ENCODE results near the gene CNTNAP5. TPM values are rescaled to one million over a fixed set of nuclear protein-coding genes. Genes with fewer than 3 reads are reported as not detected.

Gene CNTNAP5
- total RNA-seq, 1 experiment from 2014 or later = 0.78 TPM

- Histone ChIP-seq H3K4me3 (ENCODE audit: low read length) (no peak overlapping the region), H3K4me1 (ENCODE audit: low read length) (no peaks in the 10 kb centered on the region), H3K9ac (ENCODE audit: low read length) (no peak overlapping the region), H3K9me3 (ENCODE audit: low read length) (no peaks in the 10 kb centered on the region), H3K36me3 (ENCODE audit: insufficient read depth, low read length) (no peaks in the 10 kb centered on the region), H3K79me2 (ENCODE audit: low read length) (no peaks in the 10 kb centered on the region), H2AFZ (ENCODE audit: low read length) (no peak overlapping the region), H3K27me3 (ENCODE audit: low read length) (no peaks in the 10 kb centered on the region; the same call in 1 of the 2 replicates), H3K9me2 (replicated peaks; ENCODE audit: insufficient read depth, low read length) (no peaks in the 10 kb centered on the region), H3K27ac (ENCODE audit: low read length) (no peak overlapping the region), H3K4me2 (ENCODE audit: low read depth, low read length, poor library complexity, severe bottlenecking) (no peak overlapping the region), H4K20me1 (ENCODE audit: insufficient read depth, low read depth, low read length) (no peaks in the 10 kb centered on the region)
- no peak for DNase-seq
Observed at GRCh38 chr2:124560592-124561112, 535.6 kb downstream of the CNTNAP5 start.

GRCh38 chr2:124561486-124561885 lies 536.4 kb downstream of the CNTNAP5 start:
- no peaks in the 10 kb centered on the region for H3K36me3 ChIP-seq (ENCODE audit: insufficient read depth, low read length)
- no peak overlapping the region for H3K4me2 ChIP-seq (ENCODE audit: low read depth, low read length, poor library complexity, severe bottlenecking)
- H3K9me2 ChIP-seq (replicated peaks; ENCODE audit: insufficient read depth, low read length) = no peaks in the 10 kb centered on the region
- no peaks in the 10 kb centered on the region for H4K20me1 ChIP-seq (ENCODE audit: insufficient read depth, low read depth, low read length)
- H3K27ac ChIP-seq (ENCODE audit: low read length) = no peak overlapping the region
- no peaks in the 10 kb centered on the region for H3K9me3 ChIP-seq (ENCODE audit: low read length)
- H2AFZ ChIP-seq (ENCODE audit: low read length) = no peak overlapping the region
- no peaks in the 10 kb centered on the region for H3K4me1 ChIP-seq (ENCODE audit: low read length)
- H3K9ac ChIP-seq (ENCODE audit: low read length) = no peak overlapping the region
- no peak for DNase-seq
- no peaks in the 10 kb centered on the region for H3K79me2 ChIP-seq (ENCODE audit: low read length)
- no peaks in the 10 kb centered on the region; the same call in 1 of the 2 replicates for H3K27me3 ChIP-seq (ENCODE audit: low read length)
- H3K4me3 ChIP-seq (ENCODE audit: low read length) = no peak overlapping the region

GRCh38 chr2:124563426-124563825 lies 538.3 kb downstream of the CNTNAP5 start:
- no peaks in the 10 kb centered on the region for H3K36me3 ChIP-seq (ENCODE audit: insufficient read depth, low read length)
- H3K79me2 ChIP-seq (ENCODE audit: low read length) = no peaks in the 10 kb centered on the region
- H3K4me1 ChIP-seq (ENCODE audit: low read length) = no peaks in the 10 kb centered on the region
- H2AFZ ChIP-seq (ENCODE audit: low read length) = no peak overlapping the region
- no peak overlapping the region for H3K4me2 ChIP-seq (ENCODE audit: low read depth, low read length, poor library complexity, severe bottlenecking)
- no peak overlapping the region for H3K27ac ChIP-seq (ENCODE audit: low read length)
- H3K4me3 ChIP-seq (ENCODE audit: low read length) = no peak overlapping the region
- H3K9me2 ChIP-seq (replicated peaks; ENCODE audit: insufficient read depth, low read length) = no peaks in the 10 kb centered on the region
- no peaks in the 10 kb centered on the region for H3K9me3 ChIP-seq (ENCODE audit: low read length)
- H4K20me1 ChIP-seq (ENCODE audit: insufficient read depth, low read depth, low read length) = no peaks in the 10 kb centered on the region
- peak; percentile 55 for DNase-seq
- H3K9ac ChIP-seq (ENCODE audit: low read length) = no peak overlapping the region
- no peaks in the 10 kb centered on the region; the same call in 1 of the 2 replicates for H3K27me3 ChIP-seq (ENCODE audit: low read length)

GRCh38 chr2:124566518-124566970 lies 541.5 kb downstream of the CNTNAP5 start:
- Histone ChIP-seq H3K4me1 (ENCODE audit: low read length) (no peaks in the 10 kb centered on the region), H3K36me3 (ENCODE audit: insufficient read depth, low read length) (no peaks in the 10 kb centered on the region), H4K20me1 (ENCODE audit: insufficient read depth, low read depth, low read length) (no peaks in the 10 kb centered on the region), H3K27me3 (ENCODE audit: low read length) (no peaks in the 10 kb centered on the region), H3K79me2 (ENCODE audit: low read length) (no peaks in the 10 kb centered on the region), H3K9me2 (replicated peaks; ENCODE audit: insufficient read depth, low read length) (no peaks in the 10 kb centered on the region), H3K4me2 (ENCODE audit: low read depth, low read length, poor library complexity, severe bottlenecking) (no peak overlapping the region), H3K27ac (ENCODE audit: low read length) (no peak overlapping the region), H3K9ac (ENCODE audit: low read length) (no peak overlapping the region), H2AFZ (ENCODE audit: low read length) (no peak overlapping the region), H3K4me3 (ENCODE audit: low read length) (no peak overlapping the region), H3K9me3 (ENCODE audit: low read length) (no peaks in the 10 kb centered on the region)
- DNase-seq = no peak

- Histone ChIP-seq H2AFZ (ENCODE audit: low read length) (no peak overlapping the region), H3K27ac (ENCODE audit: low read length) (no peak overlapping the region), H3K36me3 (ENCODE audit: insufficient read depth, low read length) (no peaks in the 10 kb centered on the region), H4K20me1 (ENCODE audit: insufficient read depth, low read depth, low read length) (no peaks in the 10 kb centered on the region), H3K79me2 (ENCODE audit: low read length) (no peaks in the 10 kb centered on the region), H3K4me3 (ENCODE audit: low read length) (no peak overlapping the region), H3K27me3 (ENCODE audit: low read length) (no peaks in the 10 kb centered on the region), H3K9ac (ENCODE audit: low read length) (no peak overlapping the region), H3K4me2 (ENCODE audit: low read depth, low read length, poor library complexity, severe bottlenecking) (no peak overlapping the region), H3K9me2 (replicated peaks; ENCODE audit: insufficient read depth, low read length) (no peaks in the 10 kb centered on the region), H3K4me1 (ENCODE audit: low read length) (no peaks in the 10 kb centered on the region), H3K9me3 (ENCODE audit: low read length) (no peaks in the 10 kb centered on the region)
- no peak for DNase-seq
Observed at GRCh38 chr2:124570872-124571271, 545.8 kb downstream of the CNTNAP5 start.

GRCh38 chr2:124571836-124572235 lies 546.7 kb downstream of the CNTNAP5 start:
- Histone ChIP-seq H3K27ac (ENCODE audit: low read length) (no peak overlapping the region), H3K36me3 (ENCODE audit: insufficient read depth, low read length) (no peaks in the 10 kb centered on the region), H3K9me3 (ENCODE audit: low read length) (no peaks in the 10 kb centered on the region), H3K4me3 (ENCODE audit: low read length) (no peak overlapping the region), H3K9me2 (replicated peaks; ENCODE audit: insufficient read depth, low read length) (no peaks in the 10 kb centered on the region), H3K27me3 (ENCODE audit: low read length) (no peaks in the 10 kb centered on the region), H3K9ac (ENCODE audit: low read length) (no peak overlapping the region), H4K20me1 (ENCODE audit: insufficient read depth, low read depth, low read length) (no peaks in the 10 kb centered on the region), H3K4me1 (ENCODE audit: low read length) (no peaks in the 10 kb centered on the region), H3K4me2 (ENCODE audit: low read depth, low read length, poor library complexity, severe bottlenecking) (no peak overlapping the region), H3K79me2 (ENCODE audit: low read length) (no peaks in the 10 kb centered on the region), H2AFZ (ENCODE audit: low read length) (no peak overlapping the region)
- DNase-seq = no peak

- no peaks in the 10 kb centered on the region for H3K4me1 ChIP-seq (ENCODE audit: low read length)
- H3K9me2 ChIP-seq (replicated peaks; ENCODE audit: insufficient read depth, low read length) = no peaks in the 10 kb centered on the region
- H2AFZ ChIP-seq (ENCODE audit: low read length) = no peak overlapping the region
- no peak overlapping the region for H3K4me2 ChIP-seq (ENCODE audit: low read depth, low read length, poor library complexity, severe bottlenecking)
- H3K27ac ChIP-seq (ENCODE audit: low read length) = no peak overlapping the region
- H3K27me3 ChIP-seq (ENCODE audit: low read length) = no peaks in the 10 kb centered on the region
- no peak for DNase-seq
- no peaks in the 10 kb centered on the region for H3K36me3 ChIP-seq (ENCODE audit: insufficient read depth, low read length)
- H3K9me3 ChIP-seq (ENCODE audit: low read length) = no peaks in the 10 kb centered on the region
- H4K20me1 ChIP-seq (ENCODE audit: insufficient read depth, low read depth, low read length) = no peaks in the 10 kb centered on the region
- no peak overlapping the region for H3K9ac ChIP-seq (ENCODE audit: low read length)
- H3K79me2 ChIP-seq (ENCODE audit: low read length) = no peaks in the 10 kb centered on the region
- H3K4me3 ChIP-seq (ENCODE audit: low read length) = no peak overlapping the region
Observed at GRCh38 chr2:124572934-124573634, 548.0 kb downstream of the CNTNAP5 start.

- no peaks in the 10 kb centered on the region for H3K9me2 ChIP-seq (replicated peaks; ENCODE audit: insufficient read depth, low read length)
- H3K9me3 ChIP-seq (ENCODE audit: low read length) = no peaks in the 10 kb centered on the region
- no peaks in the 10 kb centered on the region for H4K20me1 ChIP-seq (ENCODE audit: insufficient read depth, low read depth, low read length)
- H3K79me2 ChIP-seq (ENCODE audit: low read length) = no peaks in the 10 kb centered on the region
- no peaks in the 10 kb centered on the region for H3K27me3 ChIP-seq (ENCODE audit: low read length)
- H3K36me3 ChIP-seq (ENCODE audit: insufficient read depth, low read length) = no peaks in the 10 kb centered on the region
- no peak overlapping the region for H3K4me3 ChIP-seq (ENCODE audit: low read length)
- H2AFZ ChIP-seq (ENCODE audit: low read length) = no peak overlapping the region
- no peak overlapping the region for H3K9ac ChIP-seq (ENCODE audit: low read length)
- DNase-seq = no peak
- no peak overlapping the region for H3K4me2 ChIP-seq (ENCODE audit: low read depth, low read length, poor library complexity, severe bottlenecking)
- H3K4me1 ChIP-seq (ENCODE audit: low read length) = peaks cover 2% of the 10 kb centered on the region
- H3K27ac ChIP-seq (ENCODE audit: low read length) = no peak overlapping the region
Observed at GRCh38 chr2:124575497-124575896, 550.4 kb downstream of the CNTNAP5 start.
